GM12874 (cell line): ENCODE measurements around the gene SF3B1.

Source experiments
- TF ChIP-seq, protein P1 (sequence below): IDR thresholded peaks from 2 replicates; pipeline ENCODE4 v1.5.1; 2011; ENCODE audit warnings: low read depth, mild to moderate bottlenecking, control low read depth, low read length, moderate library complexity; ENCODE audit not compliant: insufficient read depth

Gene SF3B1

DNA sequence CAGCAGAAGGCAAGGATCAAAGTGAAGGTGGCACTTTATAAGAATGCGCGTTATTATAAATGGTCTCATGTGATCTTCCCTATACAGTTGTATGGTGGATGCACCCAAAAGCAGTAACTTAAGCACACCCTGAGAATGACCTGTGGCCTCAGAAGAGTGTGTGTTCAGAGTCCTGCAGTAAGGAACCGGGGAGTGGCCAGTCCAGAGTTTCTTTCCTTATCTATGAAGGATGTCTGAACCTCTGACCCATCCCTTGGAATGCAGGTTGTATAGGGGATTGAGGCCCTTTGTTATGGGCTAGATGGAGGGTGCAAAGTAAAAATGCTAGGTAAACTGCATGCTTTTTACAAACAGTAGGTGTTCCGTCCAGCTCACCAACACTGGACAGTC is 80.7 kb downstream of the SF3B1 start:
- TF ChIP-seq, protein P1, sequence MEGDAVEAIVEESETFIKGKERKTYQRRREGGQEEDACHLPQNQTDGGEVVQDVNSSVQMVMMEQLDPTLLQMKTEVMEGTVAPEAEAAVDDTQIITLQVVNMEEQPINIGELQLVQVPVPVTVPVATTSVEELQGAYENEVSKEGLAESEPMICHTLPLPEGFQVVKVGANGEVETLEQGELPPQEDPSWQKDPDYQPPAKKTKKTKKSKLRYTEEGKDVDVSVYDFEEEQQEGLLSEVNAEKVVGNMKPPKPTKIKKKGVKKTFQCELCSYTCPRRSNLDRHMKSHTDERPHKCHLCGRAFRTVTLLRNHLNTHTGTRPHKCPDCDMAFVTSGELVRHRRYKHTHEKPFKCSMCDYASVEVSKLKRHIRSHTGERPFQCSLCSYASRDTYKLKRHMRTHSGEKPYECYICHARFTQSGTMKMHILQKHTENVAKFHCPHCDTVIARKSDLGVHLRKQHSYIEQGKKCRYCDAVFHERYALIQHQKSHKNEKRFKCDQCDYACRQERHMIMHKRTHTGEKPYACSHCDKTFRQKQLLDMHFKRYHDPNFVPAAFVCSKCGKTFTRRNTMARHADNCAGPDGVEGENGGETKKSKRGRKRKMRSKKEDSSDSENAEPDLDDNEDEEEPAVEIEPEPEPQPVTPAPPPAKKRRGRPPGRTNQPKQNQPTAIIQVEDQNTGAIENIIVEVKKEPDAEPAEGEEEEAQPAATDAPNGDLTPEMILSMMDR, result no peak

GRCh38 chr2:197353393-197354168 is 81.2 kb downstream of the SF3B1 start:
- TF ChIP-seq, protein P1, result no peak

- TF ChIP-seq, protein P1, result no peak
These were observed 85.1 kb downstream of the SF3B1 start for GRCh38 chr2:197349699-197350098.

DNA sequence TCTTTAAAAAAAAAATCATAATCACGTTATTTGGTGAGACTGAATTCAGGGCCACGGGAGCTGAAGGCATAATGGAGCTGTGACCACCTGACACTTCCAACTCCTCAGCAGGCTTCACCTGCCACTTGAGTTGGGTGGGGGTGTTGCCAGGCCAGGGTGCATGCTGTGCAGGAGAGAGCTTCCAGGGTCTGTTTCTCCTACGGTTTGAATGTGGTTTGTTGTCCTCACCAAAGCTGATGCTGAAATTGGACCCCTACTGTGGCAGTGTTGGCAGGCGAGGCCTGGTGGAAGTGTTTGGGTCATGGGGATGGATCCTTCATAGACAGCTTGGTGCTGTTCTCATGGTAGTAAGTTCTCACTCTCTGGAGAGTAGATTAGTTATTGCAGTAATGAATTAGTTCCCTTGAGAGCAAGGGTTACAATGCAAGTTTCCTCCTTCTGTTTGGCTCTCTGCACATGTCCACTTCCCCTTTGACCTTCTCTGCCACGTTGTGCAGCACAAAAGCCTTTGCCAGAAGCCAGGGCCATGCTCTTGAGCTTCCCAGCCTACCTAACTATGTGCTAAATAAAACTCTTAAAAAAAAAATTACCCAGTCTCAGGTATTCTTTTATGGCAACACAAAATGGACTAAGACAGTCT is 86.0 kb downstream of the SF3B1 start:
- TF ChIP-seq, protein P1, result no peak

GRCh38 chr2:197345846-197346370 is 88.9 kb downstream of the SF3B1 start:
- TF ChIP-seq, protein P1, result no peak

DNA sequence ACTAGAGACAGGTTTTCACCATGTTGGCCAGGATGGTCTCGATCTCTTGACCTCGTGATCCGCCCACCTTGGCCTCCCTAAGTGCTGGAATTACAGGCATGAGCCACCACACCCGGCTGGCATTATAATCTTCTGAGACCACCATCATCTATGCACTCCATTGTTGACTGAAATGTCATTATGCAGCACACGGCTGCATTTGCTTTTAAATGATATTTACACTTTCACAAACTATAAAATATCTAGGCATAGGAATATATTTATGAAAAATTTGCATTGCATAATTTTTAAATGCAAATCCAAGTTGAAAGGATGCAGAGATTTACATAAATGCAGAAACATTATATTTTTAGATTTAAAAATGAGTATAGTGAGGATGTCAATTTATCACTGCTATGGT is 94.2 kb downstream of the SF3B1 start:
- TF ChIP-seq, protein P1, result no peak
